CD1c-positive myeloid dendritic cell (primary cell): ENCODE data around the gene KCNB1.

Experiments
- DNase-seq: peaks from one replicate; pipeline ENCODE4 v3.0.0-alpha.2; 2016; ENCODE audit errors: extremely low spot score

Gene KCNB1

GRCh38 chr20:49351775-49352174, 130.7 kb downstream of the KCNB1 start:
- no peak for DNase-seq

GRCh38 chr20:49349694-49350252, 132.7 kb downstream of the KCNB1 start:
- DNase-seq = no peak

- DNase-seq = no peak
Observed at GRCh38 chr20:49349078-49349477, 133.4 kb downstream of the KCNB1 start.

- DNase-seq = no peak
Observed at GRCh38 chr20:49348563-49348962, 133.9 kb downstream of the KCNB1 start.

GRCh38 chr20:49347156-49347555, 135.3 kb downstream of the KCNB1 start:
- no peak for DNase-seq

GRCh38 chr20:49346682-49347081, 135.8 kb downstream of the KCNB1 start:
- DNase-seq = no peak

GRCh38 chr20:49345524-49345923, 136.9 kb downstream of the KCNB1 start:
- DNase-seq = no peak

GRCh38 chr20:49344975-49345374, 137.5 kb downstream of the KCNB1 start:
- no peak for DNase-seq

- DNase-seq = no peak
Observed at GRCh38 chr20:49344140-49344539, 138.3 kb downstream of the KCNB1 start.

GRCh38 chr20:49343246-49343645, 139.2 kb downstream of the KCNB1 start:
- no peak for DNase-seq

- DNase-seq = no peak
Observed at GRCh38 chr20:49340161-49340966, 142.1 kb downstream of the KCNB1 start.

- no peak for DNase-seq
Observed at GRCh38 chr20:49339123-49339522, 143.3 kb downstream of the KCNB1 start.

- DNase-seq = no peak
Observed at GRCh38 chr20:49338061-49338460, 144.4 kb downstream of the KCNB1 start.

GRCh38 chr20:49337357-49337756, 145.1 kb downstream of the KCNB1 start:
- DNase-seq = no peak

- DNase-seq = no peak
Observed at GRCh38 chr20:49336786-49337185, 145.7 kb downstream of the KCNB1 start.

- DNase-seq = no peak
Observed at GRCh38 chr20:49335476-49335875, 147.0 kb downstream of the KCNB1 start.

- no peak for DNase-seq
Observed at GRCh38 chr20:49330701-49331615, 151.5 kb downstream of the KCNB1 start.

GRCh38 chr20:49328790-49329189, 153.7 kb downstream of the KCNB1 start:
- DNase-seq = no peak

- DNase-seq = no peak
Observed at GRCh38 chr20:49326026-49326425, 156.4 kb downstream of the KCNB1 start.

GRCh38 chr20:49324306-49324705, 158.2 kb downstream of the KCNB1 start:
- no peak for DNase-seq

GRCh38 chr20:49323622-49324238, 158.7 kb downstream of the KCNB1 start:
- DNase-seq = peak; percentile 72

- peak; percentile 12 for DNase-seq
Observed at GRCh38 chr20:49320460-49320859, 162.0 kb downstream of the KCNB1 start.
